IMR-90 (cell line): ENCODE results near the gene RNFT1. TPM values are rescaled to one million over a fixed set of nuclear protein-coding genes. Genes with fewer than 3 reads are reported as not detected.
"Not testable (repeated sequence)": the region's sequence is repeated elsewhere in the genome, so short reads cannot be mapped to it uniquely, and the experiment has no call there.

ENCODE experiments used
- ATAC-seq: fragments of 200-7000 bp; cut with Tn5 transposase; 2 replicates; pipeline ENCODE4 v1.9.1; 2020; ENCODE audit warnings: low read depth, mild to moderate bottlenecking, moderate library complexity
- BruUV-seq: library from RNA; stranded (reverse); fragments of 400-500 nt; replicated peaks from 2 replicates; lab custom pipeline; 2021; lab: Mats Ljungman, UMichigan
- CTCF ChIA-PET: fragments of 300-600 bp; formaldehyde crosslinking; extraction: SDS; loops from one replicate; lab custom pipeline; 2021; ENCODE audit warnings: antibody characterized with exemption; lab: Yijun Ruan, JAX
- POLR2A ChIA-PET: fragments of 300-600 bp; sonication (Branson Sonifier 250); formaldehyde crosslinking; loops from one replicate; lab custom pipeline; 2022; ENCODE audit warnings: antibody characterized with exemption; ENCODE audit not compliant: unreplicated experiment; lab: Charles Lee
- DNase-seq: peaks from one replicate; pipeline ENCODE4 v3.0.0; 2013
- H2AFZ ChIP-seq: replicated peaks from 2 replicates; pipeline ENCODE3; 2013; ENCODE audit warnings: low read length, mild to moderate bottlenecking; ENCODE audit not compliant: poor library complexity
- H2AK5ac ChIP-seq: 2 replicates; pipeline ENCODE4 v1.6.1; 2013; ENCODE audit warnings: low read depth, low read length, inconsistent platforms
- H2AK9ac ChIP-seq: replicated peaks from 2 replicates; pipeline ENCODE3; 2013; ENCODE audit warnings: mild to moderate bottlenecking, low read depth, low read length, moderate library complexity; ENCODE audit not compliant: poor library complexity
- H2BK120ac ChIP-seq: 2 replicates; pipeline ENCODE4 v1.6.1; 2013; ENCODE audit warnings: low read depth, low read length, inconsistent platforms
- H2BK15ac ChIP-seq: 3 replicates; pipeline ENCODE4 v1.6.1; 2013; ENCODE audit warnings: low read depth, low read length, inconsistent platforms
- H2BK20ac ChIP-seq: 2 replicates; pipeline ENCODE4 v1.6.1; 2013; ENCODE audit warnings: low read depth, mild to moderate bottlenecking, inconsistent platforms, low read length, moderate library complexity
- H2BK5ac ChIP-seq: 2 replicates; pipeline ENCODE4 v1.6.1; 2013; ENCODE audit warnings: mild to moderate bottlenecking, low read depth, low read length, inconsistent platforms; ENCODE audit not compliant: poor library complexity, severe bottlenecking
- H3K14ac ChIP-seq: replicated peaks from 2 replicates; pipeline ENCODE4 v1.6.1; 2013; ENCODE audit warnings: low read depth, low read length, inconsistent platforms
- H3K18ac ChIP-seq: 2 replicates; pipeline ENCODE4 v1.6.1; 2013; ENCODE audit warnings: low read depth, low read length, control low read depth
- H3K23ac ChIP-seq: 2 replicates; pipeline ENCODE4 v1.6.1; 2013; ENCODE audit warnings: low read depth, low read length, inconsistent platforms
- H3K27ac ChIP-seq: 2 replicates; pipeline ENCODE4 v1.5.1; 2013; ENCODE audit warnings: mild to moderate bottlenecking, control low read depth, low read length; ENCODE audit not compliant: insufficient read depth
- H3K27me3 ChIP-seq: 2 replicates; pipeline ENCODE4 v1.6.1; 2013; ENCODE audit warnings: low read length; ENCODE audit not compliant: control insufficient read depth, insufficient read depth
- H3K36me3 ChIP-seq: 2 replicates; pipeline ENCODE4 v1.6.1; 2013; ENCODE audit warnings: low read length, mixed read lengths; ENCODE audit not compliant: control insufficient read depth, insufficient read depth
- H3K4ac ChIP-seq: 2 replicates; pipeline ENCODE4 v1.6.1; 2013; ENCODE audit warnings: low read depth, low read length, inconsistent platforms
- H3K4me1 ChIP-seq: 2 replicates; pipeline ENCODE4 v1.6.1; 2013; ENCODE audit warnings: low read length, mixed read lengths; ENCODE audit not compliant: control insufficient read depth, insufficient read depth
- H3K4me2 ChIP-seq: 2 replicates; pipeline ENCODE4 v1.6.1; 2013; ENCODE audit warnings: low read depth, mild to moderate bottlenecking, control low read depth, low read length, moderate library complexity
- H3K4me3 ChIP-seq: 2 replicates; pipeline ENCODE4 v1.5.1; 2013; ENCODE audit warnings: low read depth, mild to moderate bottlenecking, control low read depth, low read length, moderate library complexity; ENCODE audit not compliant: insufficient read depth
- H3K56ac ChIP-seq: 2 replicates; pipeline ENCODE4 v1.6.1; 2013; ENCODE audit warnings: low read length, inconsistent platforms; ENCODE audit not compliant: insufficient read depth; ENCODE audit errors: extremely low read depth
- H3K79me1 ChIP-seq, 2 experiments: 2 replicates each; pipeline ENCODE4 v1.6.1; 2013; ENCODE audit warnings: low read length in 2 of 2, inconsistent platforms in 1 of 2, low read depth in 1 of 2
- H3K9ac ChIP-seq: 2 replicates; pipeline ENCODE4 v1.6.1; 2013; ENCODE audit warnings: low read depth, low read length, control low read depth
- H3K9me1 ChIP-seq: 2 replicates; pipeline ENCODE4 v1.6.1; 2013; ENCODE audit warnings: low read length, inconsistent platforms; ENCODE audit not compliant: insufficient read depth
- H3K9me3 ChIP-seq: 2 replicates; pipeline ENCODE4 v1.6.1; 2013; ENCODE audit warnings: low read length; ENCODE audit not compliant: control insufficient read depth, insufficient read depth
- H4K20me1 ChIP-seq: 2 replicates; pipeline ENCODE4 v1.6.1; 2013; ENCODE audit warnings: low read length, inconsistent platforms; ENCODE audit not compliant: insufficient read depth
- H4K5ac ChIP-seq: 2 replicates; pipeline ENCODE4 v1.6.1; 2013; ENCODE audit warnings: mild to moderate bottlenecking, low read depth, low read length, control low read depth
- H4K8ac ChIP-seq, 2 experiments: 2 replicates each; pipeline ENCODE4 v1.6.1; 2013; ENCODE audit warnings: low read depth in 2 of 2, low read length in 2 of 2, control low read depth in 1 of 2, inconsistent platforms in 1 of 2
- H4K91ac ChIP-seq: 2 replicates; pipeline ENCODE4 v1.6.1; 2013; ENCODE audit warnings: low read depth, low read length, inconsistent platforms; ENCODE audit not compliant: insufficient read depth
- WGBS, 2 experiments: methylation state at CpG; one replicate each; pipeline versions ENCODE4 v1.1.5 to v1.1.7; 2013; ENCODE audit warnings: missing lambda C conversion rate in 2 of 2; ENCODE audit not compliant: insufficient read length in 1 of 2; ENCODE audit errors: extremely low coverage in 2 of 2; 5-methylcytosine and 5-hydroxymethylcytosine counted together
- dilution Hi-C: fragments of 300-500 bp; cut with HindIII; formaldehyde crosslinking; loops from one replicate; pipeline ENCODE4 v1.14.3; 2018; ENCODE audit warnings: low sequenced_read_pairs; ENCODE audit not compliant: unreplicated experiment
- in situ Hi-C: fragments of 300-500 bp; cut with MboI; formaldehyde crosslinking; loops from 3 replicates; pipeline ENCODE4 v1.14.3; 2019; ENCODE audit warnings: low sequenced_read_pairs, inconsistent platforms, mixed read lengths
- intact Hi-C: fragments of 100-400 bp; cut with micrococcal nuclease; formaldehyde crosslinking; loops from 2 replicates; pipeline ENCODE4 v1.10.0; 2022
- polyA plus RNA-seq, 3 experiments: library from polyadenylated mRNA; depleted of rRNA; stranded (reverse); fragments of >200 nt; gene quantifications; 2 replicates each; pipeline ENCODE4 v1.2.3, GENCODE V29; 2012; ENCODE audit warnings: low replicate concordance in 1 of 3
- total RNA-seq: library from RNA; depleted of rRNA; stranded (reverse); fragments of >200 nt; gene quantifications from 2 replicates; pipeline ENCODE4 v1.2.3, GENCODE V29; 2012

Gene RNFT1
- total and polyA plus RNA-seq, 2 of the 4 experiments (the other 2 are of a cell fraction), result 15.7 to 22.2 TPM

DNA sequence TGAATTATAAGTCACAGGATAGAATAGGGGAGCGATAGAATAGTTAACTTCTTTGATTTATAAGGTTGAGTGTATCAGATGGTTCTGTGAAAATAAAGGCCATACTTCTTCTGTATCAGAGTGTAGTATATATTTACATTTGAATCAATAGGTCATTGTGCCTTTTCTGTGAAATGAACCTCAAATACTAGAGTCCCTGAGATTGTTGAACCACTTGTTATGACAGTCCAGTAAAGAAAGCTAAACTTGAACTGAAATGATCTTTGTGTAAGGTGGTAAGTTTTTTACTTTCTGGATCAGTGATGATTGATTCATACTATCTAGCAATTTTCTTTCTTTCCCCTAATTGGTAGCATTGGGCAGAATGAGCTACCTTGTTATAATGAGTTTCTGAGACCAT lies 31.2 kb downstream of the RNFT1 start:
- H3K4me3 ChIP-seq, H3K9me3 ChIP-seq, H3K9me1 ChIP-seq, intact Hi-C loops, H3K4ac ChIP-seq, H4K91ac ChIP-seq, H2AFZ ChIP-seq, H3K4me2 ChIP-seq, H4K20me1 ChIP-seq, H3K14ac ChIP-seq, H2BK120ac ChIP-seq, H2BK5ac ChIP-seq, BruUV-seq, H2BK20ac ChIP-seq, H3K27ac ChIP-seq, H3K23ac ChIP-seq, CTCF ChIA-PET, H3K9ac ChIP-seq, H2AK9ac ChIP-seq, POLR2A ChIA-PET, ATAC-seq, H2AK5ac ChIP-seq, H4K8ac ChIP-seq, H3K79me1 ChIP-seq, H3K56ac ChIP-seq, H3K27me3 ChIP-seq, H3K4me1 ChIP-seq, H4K5ac ChIP-seq, DNase-seq, H2BK15ac ChIP-seq, H3K18ac ChIP-seq: not testable (repeated sequence)
- dilution Hi-C loops, result loop anchor here (25.0 kb wide), 1 partner anchor 129 kb away; no protein-coding TSS in a partner anchor
- in situ Hi-C loops, result loop anchor here (25.0 kb wide), 1 partner anchor 254 kb away; no protein-coding TSS in a partner anchor
- peaks cover 24% of the 10 kb centered on the region for H3K36me3 ChIP-seq
- WGBS, 2 experiments, result no CpG with 5 or more reads among the region's 1 CpG
